Loucy (cell line): ENCODE data around the gene GALT.

Experiments used
- CTCF ChIP-seq: fragments of 200-600 bp; sonication (generic); conservative IDR thresholded peaks from 2 replicates; pipeline ENCODE4 v1.5.1; 2014; ENCODE audit warnings: mild to moderate bottlenecking, antibody characterized with exemption, low read length
- EZH2phosphoT487 ChIP-seq: fragments of 200-600 bp; IDR thresholded peaks from 2 replicates; pipeline ENCODE4 v1.6.1; 2018; ENCODE audit warnings: antibody characterized with exemption, mild to moderate bottlenecking, moderate library complexity, borderline replicate concordance

- no peak for TF ChIP-seq CTCF
- TF ChIP-seq EZH2phosphoT487, result no peak
Observed at GRCh38 chr9:34630402-34631154, 15.9 kb upstream of the GALT start.
